DOHH2 (cell line): ENCODE measurements around the gene COL23A1.

Experiments used
- EZH2phosphoT487 ChIP-seq: fragments of 200-600 bp; sonication (generic); IDR thresholded peaks from 2 replicates; pipeline ENCODE4 v1.6.1; 2017; ENCODE audit warnings: borderline replicate concordance, mild to moderate bottlenecking, antibody characterized with exemption, low read length, moderate library complexity, mixed read lengths
- TF ChIP-seq, protein P1 (sequence below): fragments of 200-600 bp; sonication (generic); IDR thresholded peaks from one replicate; pipeline ENCODE4 v1.5.1; 2014; ENCODE audit warnings: antibody characterized with exemption, mild to moderate bottlenecking, low read depth, low read length; ENCODE audit not compliant: poor library complexity, severe bottlenecking

- TF ChIP-seq, protein P1, sequence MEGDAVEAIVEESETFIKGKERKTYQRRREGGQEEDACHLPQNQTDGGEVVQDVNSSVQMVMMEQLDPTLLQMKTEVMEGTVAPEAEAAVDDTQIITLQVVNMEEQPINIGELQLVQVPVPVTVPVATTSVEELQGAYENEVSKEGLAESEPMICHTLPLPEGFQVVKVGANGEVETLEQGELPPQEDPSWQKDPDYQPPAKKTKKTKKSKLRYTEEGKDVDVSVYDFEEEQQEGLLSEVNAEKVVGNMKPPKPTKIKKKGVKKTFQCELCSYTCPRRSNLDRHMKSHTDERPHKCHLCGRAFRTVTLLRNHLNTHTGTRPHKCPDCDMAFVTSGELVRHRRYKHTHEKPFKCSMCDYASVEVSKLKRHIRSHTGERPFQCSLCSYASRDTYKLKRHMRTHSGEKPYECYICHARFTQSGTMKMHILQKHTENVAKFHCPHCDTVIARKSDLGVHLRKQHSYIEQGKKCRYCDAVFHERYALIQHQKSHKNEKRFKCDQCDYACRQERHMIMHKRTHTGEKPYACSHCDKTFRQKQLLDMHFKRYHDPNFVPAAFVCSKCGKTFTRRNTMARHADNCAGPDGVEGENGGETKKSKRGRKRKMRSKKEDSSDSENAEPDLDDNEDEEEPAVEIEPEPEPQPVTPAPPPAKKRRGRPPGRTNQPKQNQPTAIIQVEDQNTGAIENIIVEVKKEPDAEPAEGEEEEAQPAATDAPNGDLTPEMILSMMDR: no peak
- no peak for TF ChIP-seq EZH2phosphoT487
Observed at GRCh38 chr5:178236126-178236525, 354.1 kb downstream of the COL23A1 start.
